Panc1 (cell line): Measurements from ENCODE around the gene CADM4. TPM values are rescaled to one million over a fixed set of nuclear protein-coding genes. Genes with fewer than 3 reads are reported as not detected.

ENCODE experiments used
- ATAC-seq: fragments of 200-7000 bp; cut with Tn5 transposase; 2 replicates; pipeline ENCODE4 v1.9.1; 2020; ENCODE audit warnings: mild to moderate bottlenecking, moderate library complexity
- BruUV-seq: library from RNA; stranded (reverse); fragments of 400-500 nt; replicated peaks from 2 replicates; lab custom pipeline; 2021; lab: Mats Ljungman, UMichigan
- CTCF ChIA-PET: fragments of 300-600 bp; sonication (Branson Sonifier 250); formaldehyde crosslinking; loops from one replicate; lab custom pipeline; 2022; ENCODE audit warnings: antibody characterized with exemption; lab: Charles Lee
- POLR2A ChIA-PET: fragments of 300-600 bp; sonication (Branson Sonifier 250); formaldehyde crosslinking; loops from one replicate; lab custom pipeline; 2022; ENCODE audit warnings: antibody characterized with exemption; lab: Charles Lee
- DNase-seq: peaks from one replicate; pipeline ENCODE4 v3.0.0-alpha.2; 2010; ENCODE audit warnings: low read depth, low spot score
- H3K27ac ChIP-seq: 2 replicates; pipeline ENCODE4 v1.5.1; 2011; ENCODE audit warnings: mild to moderate bottlenecking, low read length, inconsistent platforms
- H3K27me3 ChIP-seq: fragments of 200-500 bp; sonication (Bioruptor generic); 2 replicates; pipeline ENCODE4 v1.6.0; 2014; ENCODE audit warnings: low read length, inconsistent platforms; ENCODE audit not compliant: control insufficient read depth, insufficient read depth
- H3K36me3 ChIP-seq: fragments of 200-500 bp; sonication (Bioruptor generic); 2 replicates; pipeline ENCODE4 v1.5.1; 2014; ENCODE audit warnings: inconsistent platforms, mild to moderate bottlenecking, low read length, moderate library complexity; ENCODE audit not compliant: control insufficient read depth, insufficient read depth
- H3K4me1 ChIP-seq: 2 replicates; pipeline ENCODE4 v1.5.1; 2011; ENCODE audit warnings: inconsistent platforms, mild to moderate bottlenecking, low read length, moderate library complexity; ENCODE audit not compliant: control insufficient read depth, insufficient read depth
- H3K4me3 ChIP-seq, 2 experiments: 2 replicates each; pipeline ENCODE4 v1.5.1; 2011 to 2012; ENCODE audit warnings: low read depth in 2 of 2, low read length in 2 of 2, mild to moderate bottlenecking in 2 of 2, inconsistent platforms in 1 of 2, moderate library complexity in 1 of 2
- H3K9me3 ChIP-seq: fragments of 200-500 bp; sonication (Bioruptor generic); 2 replicates; pipeline ENCODE4 v1.5.1; 2014; ENCODE audit warnings: low read depth, mild to moderate bottlenecking, inconsistent platforms, low read length, moderate library complexity; ENCODE audit not compliant: control insufficient read depth, insufficient read depth
- POLR2AphosphoS5 ChIP-seq: IDR thresholded peaks from 2 replicates; pipeline ENCODE4 v1.6.1; 2012; ENCODE audit warnings: mild to moderate bottlenecking, low read depth, low read length, moderate library complexity
- REST ChIP-seq, 2 experiments: IDR thresholded peaks; 2 replicates each; pipeline ENCODE4 v1.6.1; 2011 to 2012; ENCODE audit warnings: low read depth in 2 of 2, control low read depth in 1 of 2, low read length in 1 of 2, mild to moderate bottlenecking in 1 of 2, moderate library complexity in 1 of 2; ENCODE audit not compliant: insufficient read depth in 1 of 2
- TCF7L2 ChIP-seq: IDR thresholded peaks from 2 replicates; pipeline ENCODE4 v1.6.1; 2011; ENCODE audit warnings: mild to moderate bottlenecking, low read depth, low read length, inconsistent platforms
- in situ Hi-C: cut with HindIII; loops from 2 replicates; pipeline ENCODE4 v1.10.0; 2016; ENCODE audit warnings: low sequenced_read_pairs, low pct_unique_long_range_greater_than_20kb
- intact Hi-C: fragments of 100-400 bp; cut with micrococcal nuclease; formaldehyde crosslinking; loops from one replicate; pipeline ENCODE4 v1.10.0; 2022; ENCODE audit not compliant: unreplicated experiment
- total RNA-seq: library from RNA; stranded (reverse); gene quantifications from one replicate; pipeline ENCODE4 v1.2.1, GENCODE V29; 2021; ENCODE audit not compliant: unreplicated experiment
- TF ChIP-seq, protein P1 (sequence below): fragments of 450-650 bp; IDR thresholded peaks from 2 replicates; pipeline ENCODE4 v1.5.1; 2017; ENCODE audit warnings: mild to moderate bottlenecking

CADM4 gene
- total RNA-seq, 1 experiment from 2014 or later = 2.7 TPM

DNA sequence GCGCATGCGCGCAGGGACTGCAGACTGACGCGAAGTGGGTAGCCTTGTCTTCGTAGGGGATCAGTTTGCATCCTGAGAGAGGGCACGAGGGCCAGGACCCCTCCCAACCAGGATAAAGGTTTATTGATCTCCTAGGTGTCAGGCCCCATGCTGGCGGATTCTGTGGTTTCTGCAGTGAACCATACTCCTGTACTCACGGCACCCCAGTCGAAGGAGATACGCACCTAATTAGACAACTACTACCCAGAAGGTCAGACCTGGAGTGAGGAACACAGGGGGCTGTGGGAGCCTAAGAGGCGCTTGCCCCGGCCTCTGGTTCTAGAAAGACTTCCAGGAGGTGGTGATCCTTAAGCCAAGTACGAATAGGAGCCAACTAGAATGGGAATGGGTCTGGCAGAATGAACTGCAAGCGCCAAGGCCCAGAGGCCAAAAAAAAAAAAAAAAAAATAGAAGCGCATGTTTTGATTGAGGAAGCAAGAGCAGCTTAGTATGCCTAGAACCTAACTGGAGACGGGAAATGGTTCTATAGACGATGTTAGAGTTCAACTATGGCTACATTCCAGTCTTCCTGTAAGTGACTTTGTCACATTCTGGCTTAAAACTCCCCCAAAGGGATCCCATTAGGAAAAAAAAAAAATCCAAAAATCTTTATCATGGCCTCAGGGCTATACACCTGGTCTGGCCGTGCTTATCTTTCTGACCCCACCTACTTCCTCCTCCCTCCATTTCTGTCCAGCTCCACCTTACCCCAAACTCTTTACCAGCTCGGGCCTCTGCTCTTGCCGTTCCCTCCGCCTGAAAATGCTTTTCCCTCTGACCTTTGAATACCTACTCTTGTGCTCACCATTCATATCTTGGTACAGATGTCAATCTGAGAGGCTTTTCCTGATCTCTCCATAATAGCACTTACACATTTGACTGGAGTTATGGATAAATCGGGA is 19.3 kb downstream of the CADM4 start:
- ChIA-PET CTCF (no interaction called here), POLR2A (interaction anchor here (0.6 kb wide), 1 partner anchor 141 kb away, joined by 5 read pairs; no protein-coding TSS in a partner anchor)
- TF ChIP-seq TCF7L2 (no peak), REST (IDR thresholded peaks at IDR 0.05; ENCODE audit: insufficient read depth in 1 of 2, low read depth in 2 of 2, low read length in 1 of 2) (no peak), POLR2AphosphoS5 (no peak)
- TF ChIP-seq, protein P1, sequence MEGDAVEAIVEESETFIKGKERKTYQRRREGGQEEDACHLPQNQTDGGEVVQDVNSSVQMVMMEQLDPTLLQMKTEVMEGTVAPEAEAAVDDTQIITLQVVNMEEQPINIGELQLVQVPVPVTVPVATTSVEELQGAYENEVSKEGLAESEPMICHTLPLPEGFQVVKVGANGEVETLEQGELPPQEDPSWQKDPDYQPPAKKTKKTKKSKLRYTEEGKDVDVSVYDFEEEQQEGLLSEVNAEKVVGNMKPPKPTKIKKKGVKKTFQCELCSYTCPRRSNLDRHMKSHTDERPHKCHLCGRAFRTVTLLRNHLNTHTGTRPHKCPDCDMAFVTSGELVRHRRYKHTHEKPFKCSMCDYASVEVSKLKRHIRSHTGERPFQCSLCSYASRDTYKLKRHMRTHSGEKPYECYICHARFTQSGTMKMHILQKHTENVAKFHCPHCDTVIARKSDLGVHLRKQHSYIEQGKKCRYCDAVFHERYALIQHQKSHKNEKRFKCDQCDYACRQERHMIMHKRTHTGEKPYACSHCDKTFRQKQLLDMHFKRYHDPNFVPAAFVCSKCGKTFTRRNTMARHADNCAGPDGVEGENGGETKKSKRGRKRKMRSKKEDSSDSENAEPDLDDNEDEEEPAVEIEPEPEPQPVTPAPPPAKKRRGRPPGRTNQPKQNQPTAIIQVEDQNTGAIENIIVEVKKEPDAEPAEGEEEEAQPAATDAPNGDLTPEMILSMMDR = no peak
- H3K9me3 ChIP-seq = no peaks in the 10 kb centered on the region
- no peak for DNase-seq
- TSS peak; percentile 75 for BruUV-seq
- peak overlapping the region; percentile 68 to 85 for H3K4me3 ChIP-seq
- H3K27ac ChIP-seq = peak overlapping the region; percentile 88
- no peaks in the 10 kb centered on the region for H3K4me1 ChIP-seq
- H3K36me3 ChIP-seq = no peaks in the 10 kb centered on the region
- H3K27me3 ChIP-seq = no peaks in the 10 kb centered on the region
- intact Hi-C loops = no loop called here
- in situ Hi-C loops = no loop called here
- no peak for ATAC-seq

GRCh38 chr19:43619262-43620060 is 20.2 kb downstream of the CADM4 start, which contains the start of gene ZNF428:
TSS of gene ZNF428 (minus strand) at chr19:43619629. CDS start at chr19:43614304, 5,325 bp downstream.
- H3K27me3 ChIP-seq = no peaks in the 10 kb centered on the region
- ATAC-seq (peak; percentile 97), DNase-seq (peak; percentile 30)
- no peaks in the 10 kb centered on the region for H3K9me3 ChIP-seq
- ChIA-PET CTCF (no interaction called here), POLR2A (interaction anchor here (0.6 kb wide), 1 partner anchor 142 kb away, joined by 5 read pairs; no protein-coding TSS in a partner anchor)
- no peaks in the 10 kb centered on the region for H3K36me3 ChIP-seq
- peak within 1 kb of the TSS; percentile 88 for H3K27ac ChIP-seq
- in situ Hi-C loops = no loop called here
- H3K4me3 ChIP-seq = peak within 1 kb of the TSS; percentile 68 to 85
- no peaks in the 10 kb centered on the region for H3K4me1 ChIP-seq
- TF ChIP-seq POLR2AphosphoS5 (0 out of 2 replicates have a peak, but pooled peaks have one; percentile 32), TCF7L2 (peak; percentile 45), REST (IDR thresholded peaks at IDR 0.05; ENCODE audit: insufficient read depth in 1 of 2, low read depth in 2 of 2, low read length in 1 of 2) (no peak)
- TF ChIP-seq, protein P1 = no peak
- BruUV-seq = no TSS peak
- intact Hi-C loops = no loop called here
